WERI-Rb-1 (cell line): ENCODE results near the gene SERPINB2.

Source experiments
- DNase-seq: peaks from one replicate; pipeline ENCODE4 v3.0.0-alpha.2; 2020
- H3K27ac ChIP-seq: fragments of 250-450 bp; sonication (Bioruptor Pico); 2 replicates; pipeline ENCODE4 v1.5.1; 2020; ENCODE audit warnings: mild to moderate bottlenecking, moderate library complexity
- H3K27me3 ChIP-seq: fragments of 250-450 bp; sonication (Bioruptor Pico); 2 replicates; pipeline ENCODE4 v1.5.1; 2021; ENCODE audit warnings: mild to moderate bottlenecking, low read depth, moderate library complexity; ENCODE audit not compliant: insufficient read depth, severe bottlenecking
- H3K36me3 ChIP-seq: fragments of 250-450 bp; sonication (Bioruptor Pico); 2 replicates; pipeline ENCODE4 v1.5.1; 2020; ENCODE audit warnings: mild to moderate bottlenecking, moderate library complexity
- H3K4me3 ChIP-seq: 2 replicates; pipeline ENCODE4 v1.5.1; 2011; ENCODE audit warnings: low read depth, mild to moderate bottlenecking, control low read depth, low read length
- H3K9me3 ChIP-seq: fragments of 250-450 bp; sonication (Bioruptor Pico); 2 replicates; pipeline ENCODE4 v1.5.1; 2021; ENCODE audit warnings: mild to moderate bottlenecking, moderate library complexity; ENCODE audit not compliant: severe bottlenecking
- CTCF ChIP-seq: IDR thresholded peaks from 2 replicates; pipeline ENCODE4 v1.5.1; 2011; ENCODE audit warnings: low read depth, mild to moderate bottlenecking, control low read depth, inconsistent platforms, low read length

SERPINB2 gene

GRCh38 chr18:63947051-63947790 is 59.7 kb downstream of the SERPINB2 start:
- no peak overlapping the region for H3K27ac ChIP-seq
- DNase-seq: no peak
- H3K4me3 ChIP-seq: no peak overlapping the region
- no peaks in the 10 kb centered on the region for H3K9me3 ChIP-seq
- no peak for TF ChIP-seq CTCF
- H3K27me3 ChIP-seq: peaks cover 2% of the 10 kb centered on the region
- no peaks in the 10 kb centered on the region for H3K36me3 ChIP-seq

GRCh38 chr18:63949068-63949737 is 61.7 kb downstream of the SERPINB2 start, which contains the start of gene HMSD:
HMSD (plus strand) TSS chr18:63949301; CDS start chr18:63953456, 4,155 bp downstream.
- H3K4me3 ChIP-seq: no peak within 1 kb of the TSS
- H3K9me3 ChIP-seq: no peaks in the 10 kb centered on the region
- no peak within 1 kb of the TSS for H3K27ac ChIP-seq
- no peak for DNase-seq
- no peak for TF ChIP-seq CTCF
- no peaks in the 10 kb centered on the region for H3K27me3 ChIP-seq
- H3K36me3 ChIP-seq: no peaks in the 10 kb centered on the region

- H3K36me3 ChIP-seq: no peaks in the 10 kb centered on the region
- DNase-seq: no peak
- H3K27me3 ChIP-seq: no peaks in the 10 kb centered on the region
- H3K4me3 ChIP-seq: no peak overlapping the region
- TF ChIP-seq CTCF: no peak
- H3K9me3 ChIP-seq: no peaks in the 10 kb centered on the region
- H3K27ac ChIP-seq: no peak overlapping the region
Measured at GRCh38 chr18:63951302-63951705, 63.8 kb downstream of the SERPINB2 start.
